Loucy (cell line): ENCODE measurements around the gene CTNNA2.

Source experiments
- H2AFZ ChIP-seq: fragments of 200-600 bp; sonication (generic); 2 replicates; pipeline ENCODE4 v1.6.0; 2016; ENCODE audit warnings: antibody characterized with exemption, mild to moderate bottlenecking, low read length, moderate library complexity
- H3F3A ChIP-seq: fragments of 200-600 bp; 2 replicates; pipeline ENCODE4 v1.6.0; 2016; ENCODE audit warnings: antibody characterized with exemption, low read depth, mild to moderate bottlenecking
- H3K27me3 ChIP-seq: fragments of 200-600 bp; sonication (generic); 2 replicates; pipeline ENCODE4 v1.6.1; 2014; ENCODE audit warnings: low read length, mild to moderate bottlenecking; ENCODE audit not compliant: insufficient read depth, poor library complexity, severe bottlenecking
- H3K36me3 ChIP-seq: fragments of 200-600 bp; sonication (generic); 2 replicates; pipeline ENCODE4 v1.6.1; 2016; ENCODE audit warnings: low read length; ENCODE audit not compliant: insufficient read depth
- H3K4me1 ChIP-seq: fragments of 200-600 bp; sonication (generic); 2 replicates; pipeline ENCODE4 v1.5.1; 2014; ENCODE audit warnings: low read length, mild to moderate bottlenecking; ENCODE audit not compliant: insufficient read depth, poor library complexity, severe bottlenecking
- H3K4me2 ChIP-seq: fragments of 200-600 bp; sonication (generic); 2 replicates; pipeline ENCODE4 v1.6.0; 2014; ENCODE audit warnings: antibody characterized with exemption, low read length, low read depth, mild to moderate bottlenecking; ENCODE audit not compliant: poor library complexity, severe bottlenecking
- H3K4me3 ChIP-seq: fragments of 200-600 bp; sonication (generic); 2 replicates; pipeline ENCODE4 v1.5.1; 2014; ENCODE audit warnings: low read length, mild to moderate bottlenecking, mixed read lengths; ENCODE audit not compliant: poor library complexity, severe bottlenecking
- H3K79me2 ChIP-seq: fragments of 200-600 bp; sonication (generic); 2 replicates; pipeline ENCODE4 v1.6.1; 2014; ENCODE audit warnings: low read length; ENCODE audit not compliant: insufficient read depth
- H3K9ac ChIP-seq: fragments of 200-600 bp; sonication (generic); 2 replicates; pipeline ENCODE4 v1.6.0; 2014; ENCODE audit warnings: mild to moderate bottlenecking, low read depth, low read length, moderate library complexity; ENCODE audit not compliant: poor library complexity, severe bottlenecking
- H3K9me2 ChIP-seq: fragments of 200-600 bp; sonication (generic); replicated peaks from 2 replicates; pipeline ENCODE4 v1.6.1; 2016; ENCODE audit warnings: low read depth, low read length, mixed read lengths
- H3K9me3 ChIP-seq: fragments of 200-600 bp; sonication (generic); 2 replicates; pipeline ENCODE4 v1.6.1; 2014; ENCODE audit warnings: mild to moderate bottlenecking, antibody characterized with exemption, low read length, low read depth; ENCODE audit not compliant: insufficient read depth
- H4K20me1 ChIP-seq: fragments of 200-600 bp; sonication (generic); 2 replicates; pipeline ENCODE4 v1.6.0; 2014; ENCODE audit warnings: antibody characterized with exemption, low read length, mild to moderate bottlenecking; ENCODE audit not compliant: insufficient read depth, poor library complexity, severe bottlenecking
- CTCF ChIP-seq: fragments of 200-600 bp; sonication (generic); conservative IDR thresholded peaks from 2 replicates; pipeline ENCODE4 v1.5.1; 2014; ENCODE audit warnings: mild to moderate bottlenecking, antibody characterized with exemption, low read length
- EZH2phosphoT487 ChIP-seq: fragments of 200-600 bp; IDR thresholded peaks from 2 replicates; pipeline ENCODE4 v1.6.1; 2018; ENCODE audit warnings: antibody characterized with exemption, mild to moderate bottlenecking, moderate library complexity, borderline replicate concordance

CTNNA2 gene

GRCh38 chr2:80437959-80438358 lies 925.1 kb downstream of the CTNNA2 start:
- H3F3A ChIP-seq = no peaks in the 10 kb centered on the region
- H3K4me2 ChIP-seq = no peak overlapping the region
- no peak overlapping the region for H3K9ac ChIP-seq
- no peak for TF ChIP-seq EZH2phosphoT487
- TF ChIP-seq CTCF = no peak
- no peaks in the 10 kb centered on the region for H3K9me2 ChIP-seq
- H2AFZ ChIP-seq = no peak overlapping the region
- H3K79me2 ChIP-seq = no peaks in the 10 kb centered on the region
- H3K36me3 ChIP-seq = no peaks in the 10 kb centered on the region
- no peak overlapping the region for H3K4me3 ChIP-seq
- no peaks in the 10 kb centered on the region for H3K4me1 ChIP-seq
- H3K27me3 ChIP-seq = no peaks in the 10 kb centered on the region
- H3K9me3 ChIP-seq = no peaks in the 10 kb centered on the region
- no peaks in the 10 kb centered on the region for H4K20me1 ChIP-seq

- H3K36me3 ChIP-seq = no peaks in the 10 kb centered on the region
- no peaks in the 10 kb centered on the region for H3K9me2 ChIP-seq
- H3K9ac ChIP-seq = no peak overlapping the region
- TF ChIP-seq CTCF = no peak
- TF ChIP-seq EZH2phosphoT487 = no peak
- no peaks in the 10 kb centered on the region for H3F3A ChIP-seq
- H3K4me3 ChIP-seq = no peak overlapping the region
- H3K4me2 ChIP-seq = no peak overlapping the region
- no peaks in the 10 kb centered on the region for H3K27me3 ChIP-seq
- no peaks in the 10 kb centered on the region for H3K9me3 ChIP-seq
- H4K20me1 ChIP-seq = no peaks in the 10 kb centered on the region
- no peaks in the 10 kb centered on the region for H3K4me1 ChIP-seq
- no peak overlapping the region for H2AFZ ChIP-seq
- no peaks in the 10 kb centered on the region for H3K79me2 ChIP-seq
Measured at GRCh38 chr2:80438686-80439085, 925.8 kb downstream of the CTNNA2 start.

- Histone ChIP-seq H2AFZ (no peak overlapping the region), H3K4me3 (no peak overlapping the region), H3K9ac (no peak overlapping the region), H4K20me1 (no peaks in the 10 kb centered on the region), H3K27me3 (no peaks in the 10 kb centered on the region), H3K4me1 (no peaks in the 10 kb centered on the region), H3K36me3 (no peaks in the 10 kb centered on the region), H3K4me2 (no peak overlapping the region), H3K79me2 (no peaks in the 10 kb centered on the region), H3K9me2 (no peaks in the 10 kb centered on the region), H3K9me3 (no peaks in the 10 kb centered on the region), H3F3A (no peaks in the 10 kb centered on the region)
- TF ChIP-seq CTCF = no peak
- no peak for TF ChIP-seq EZH2phosphoT487
Measured at GRCh38 chr2:80454628-80455027, 941.8 kb downstream of the CTNNA2 start.
